DOHH2 (cell line): ENCODE measurements around the gene DIS3L2.

Experiments used
- H3F3A ChIP-seq: fragments of 200-600 bp; sonication (generic), shearing (Covaris generic); 2 replicates; pipeline ENCODE4 v1.6.0; 2016; ENCODE audit warnings: antibody characterized with exemption, mild to moderate bottlenecking; ENCODE audit not compliant: control insufficient read depth, insufficient read depth
- H3K27ac ChIP-seq: fragments of 200-600 bp; sonication (generic); 2 replicates; pipeline ENCODE4 v1.5.1; 2014; ENCODE audit warnings: low read depth, mild to moderate bottlenecking, low read length, moderate library complexity
- H3K27me3 ChIP-seq: fragments of 200-600 bp; sonication (generic); 2 replicates; pipeline ENCODE4 v1.6.1; 2014; ENCODE audit warnings: mild to moderate bottlenecking, low read length, mixed read lengths; ENCODE audit not compliant: control insufficient read depth
- H3K36me3 ChIP-seq: fragments of 200-600 bp; sonication (generic); 2 replicates; pipeline ENCODE4 v1.6.1; 2014; ENCODE audit warnings: mild to moderate bottlenecking, low read length, moderate library complexity, mixed read lengths; ENCODE audit not compliant: control insufficient read depth
- H3K4me1 ChIP-seq: fragments of 200-600 bp; sonication (generic); 2 replicates; pipeline ENCODE4 v1.6.1; 2014; ENCODE audit warnings: mild to moderate bottlenecking, low read length, mixed read lengths; ENCODE audit not compliant: control insufficient read depth
- H3K4me2 ChIP-seq: fragments of 200-600 bp; sonication (generic); 2 replicates; pipeline ENCODE4 v1.6.0; 2014; ENCODE audit warnings: mild to moderate bottlenecking, low read length, moderate library complexity
- H3K4me3 ChIP-seq: fragments of 200-600 bp; sonication (generic); 2 replicates; pipeline ENCODE4 v1.5.1; 2014; ENCODE audit warnings: mild to moderate bottlenecking, low read length, mixed read lengths
- H3K79me2 ChIP-seq: fragments of 200-600 bp; sonication (generic); 2 replicates; pipeline ENCODE4 v1.6.1; 2014; ENCODE audit warnings: mild to moderate bottlenecking, low read length, mixed read lengths; ENCODE audit not compliant: control insufficient read depth
- H3K9me2 ChIP-seq: fragments of 200-600 bp; sonication (generic); replicated peaks from 2 replicates; pipeline ENCODE4 v1.6.1; 2014; ENCODE audit warnings: mild to moderate bottlenecking, low read length, mixed read lengths; ENCODE audit not compliant: control insufficient read depth
- H3K9me3 ChIP-seq: fragments of 200-600 bp; sonication (generic); 2 replicates; pipeline ENCODE4 v1.6.1; 2014; ENCODE audit warnings: antibody characterized with exemption, low read length, mixed read lengths; ENCODE audit not compliant: control insufficient read depth, insufficient read depth
- H4K20me1 ChIP-seq: fragments of 200-600 bp; sonication (generic); 2 replicates; pipeline ENCODE4 v1.6.0; 2014; ENCODE audit warnings: low read depth, mild to moderate bottlenecking, antibody characterized with exemption, low read length, moderate library complexity; ENCODE audit not compliant: control insufficient read depth, insufficient read depth
- EZH2phosphoT487 ChIP-seq: fragments of 200-600 bp; sonication (generic); IDR thresholded peaks from 2 replicates; pipeline ENCODE4 v1.6.1; 2017; ENCODE audit warnings: borderline replicate concordance, mild to moderate bottlenecking, antibody characterized with exemption, low read length, moderate library complexity, mixed read lengths
- TF ChIP-seq, protein P1 (sequence below): fragments of 200-600 bp; sonication (generic); IDR thresholded peaks from one replicate; pipeline ENCODE4 v1.5.1; 2014; ENCODE audit warnings: antibody characterized with exemption, mild to moderate bottlenecking, low read depth, low read length; ENCODE audit not compliant: poor library complexity, severe bottlenecking

DIS3L2 gene

DNA sequence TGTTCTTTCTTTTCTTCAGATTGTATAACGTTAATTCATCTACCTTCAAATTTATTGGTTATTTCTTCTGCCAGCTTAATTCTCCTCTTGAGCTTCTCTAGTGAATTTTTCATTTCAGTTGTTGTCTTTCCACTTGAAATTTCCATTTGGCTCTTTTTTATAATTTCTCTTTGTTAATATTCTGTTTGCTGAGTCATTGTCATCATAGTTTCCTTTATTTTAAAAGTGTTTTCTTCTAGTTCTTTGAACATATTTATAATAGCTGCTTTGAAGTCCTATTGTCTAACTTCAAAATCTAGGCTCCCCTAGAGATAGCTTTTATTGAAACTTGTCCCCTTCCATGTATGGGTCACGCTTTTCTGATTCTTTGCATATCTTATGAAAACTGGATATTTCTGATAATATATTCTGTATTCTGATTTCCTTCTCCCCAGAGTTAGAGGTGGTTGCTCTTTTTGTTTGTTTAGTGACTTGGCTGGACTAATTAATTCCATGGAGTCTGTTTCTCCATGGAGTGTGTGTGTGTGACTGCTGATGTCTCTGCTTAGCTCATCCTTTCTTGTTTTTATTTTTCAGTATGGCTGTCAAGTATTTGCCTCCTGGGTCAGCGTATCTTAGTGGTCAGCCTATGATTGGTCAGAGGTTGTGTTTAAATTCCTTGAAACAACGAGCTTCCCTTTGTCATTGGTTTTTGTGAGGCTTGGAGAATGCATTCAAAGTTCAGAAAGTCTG lies 47.6 kb downstream of the DIS3L2 start:
- H4K20me1 ChIP-seq: no peaks in the 10 kb centered on the region
- H3K27me3 ChIP-seq: no peaks in the 10 kb centered on the region
- no peaks in the 10 kb centered on the region for H3K9me2 ChIP-seq
- no peak overlapping the region for H3K4me2 ChIP-seq
- no peak for TF ChIP-seq EZH2phosphoT487
- TF ChIP-seq, protein P1, sequence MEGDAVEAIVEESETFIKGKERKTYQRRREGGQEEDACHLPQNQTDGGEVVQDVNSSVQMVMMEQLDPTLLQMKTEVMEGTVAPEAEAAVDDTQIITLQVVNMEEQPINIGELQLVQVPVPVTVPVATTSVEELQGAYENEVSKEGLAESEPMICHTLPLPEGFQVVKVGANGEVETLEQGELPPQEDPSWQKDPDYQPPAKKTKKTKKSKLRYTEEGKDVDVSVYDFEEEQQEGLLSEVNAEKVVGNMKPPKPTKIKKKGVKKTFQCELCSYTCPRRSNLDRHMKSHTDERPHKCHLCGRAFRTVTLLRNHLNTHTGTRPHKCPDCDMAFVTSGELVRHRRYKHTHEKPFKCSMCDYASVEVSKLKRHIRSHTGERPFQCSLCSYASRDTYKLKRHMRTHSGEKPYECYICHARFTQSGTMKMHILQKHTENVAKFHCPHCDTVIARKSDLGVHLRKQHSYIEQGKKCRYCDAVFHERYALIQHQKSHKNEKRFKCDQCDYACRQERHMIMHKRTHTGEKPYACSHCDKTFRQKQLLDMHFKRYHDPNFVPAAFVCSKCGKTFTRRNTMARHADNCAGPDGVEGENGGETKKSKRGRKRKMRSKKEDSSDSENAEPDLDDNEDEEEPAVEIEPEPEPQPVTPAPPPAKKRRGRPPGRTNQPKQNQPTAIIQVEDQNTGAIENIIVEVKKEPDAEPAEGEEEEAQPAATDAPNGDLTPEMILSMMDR: no peak
- no peak overlapping the region for H3K27ac ChIP-seq
- no peaks in the 10 kb centered on the region for H3F3A ChIP-seq
- H3K4me3 ChIP-seq: no peak overlapping the region
- H3K9me3 ChIP-seq: no peaks in the 10 kb centered on the region
- peaks cover 17% of the 10 kb centered on the region for H3K4me1 ChIP-seq
- no peaks in the 10 kb centered on the region for H3K36me3 ChIP-seq
- peaks cover 44% of the 10 kb centered on the region for H3K79me2 ChIP-seq

DNA sequence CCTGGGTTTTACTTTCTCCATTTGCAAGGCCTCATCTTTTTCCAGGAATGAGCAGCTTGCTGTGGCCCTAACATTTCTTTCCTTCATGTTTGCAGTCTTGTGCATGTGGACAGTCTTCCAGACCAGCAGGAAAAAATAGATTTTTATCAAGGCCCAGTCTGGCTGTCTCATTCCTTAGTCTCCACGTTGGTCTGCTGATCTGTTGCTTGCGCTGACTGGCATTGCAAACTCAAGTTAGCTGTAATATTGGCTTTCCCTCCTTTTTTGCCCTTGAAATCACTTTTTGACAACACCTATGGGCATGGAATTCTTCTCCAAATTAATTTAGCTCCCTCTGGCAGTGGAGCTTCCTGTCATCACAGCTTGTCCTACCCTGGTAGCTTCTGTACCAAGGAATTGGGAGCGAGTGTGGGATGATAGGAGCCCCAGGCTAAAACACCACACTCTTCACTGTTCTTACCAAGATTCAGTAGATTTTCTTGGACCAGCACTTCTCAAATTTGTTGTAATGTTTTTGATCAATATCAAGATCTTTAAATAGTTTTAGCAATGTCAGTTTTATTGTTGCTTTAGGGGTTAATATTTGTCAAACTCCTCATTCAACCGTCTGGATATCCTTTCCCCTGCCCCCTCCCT lies 48.2 kb downstream of the DIS3L2 start:
- H3K36me3 ChIP-seq: peaks cover 2% of the 10 kb centered on the region; the same call in 1 of the 2 replicates
- H3K27me3 ChIP-seq: no peaks in the 10 kb centered on the region
- H3K9me2 ChIP-seq: no peaks in the 10 kb centered on the region
- no peak overlapping the region for H3K4me2 ChIP-seq
- TF ChIP-seq EZH2phosphoT487: no peak
- TF ChIP-seq, protein P1: no peak
- peaks cover 41% of the 10 kb centered on the region for H3K79me2 ChIP-seq
- H3K9me3 ChIP-seq: no peaks in the 10 kb centered on the region
- no peaks in the 10 kb centered on the region for H3F3A ChIP-seq
- no peaks in the 10 kb centered on the region for H4K20me1 ChIP-seq
- peaks cover 24% of the 10 kb centered on the region for H3K4me1 ChIP-seq
- H3K27ac ChIP-seq: no peak overlapping the region
- no peak overlapping the region for H3K4me3 ChIP-seq

DNA sequence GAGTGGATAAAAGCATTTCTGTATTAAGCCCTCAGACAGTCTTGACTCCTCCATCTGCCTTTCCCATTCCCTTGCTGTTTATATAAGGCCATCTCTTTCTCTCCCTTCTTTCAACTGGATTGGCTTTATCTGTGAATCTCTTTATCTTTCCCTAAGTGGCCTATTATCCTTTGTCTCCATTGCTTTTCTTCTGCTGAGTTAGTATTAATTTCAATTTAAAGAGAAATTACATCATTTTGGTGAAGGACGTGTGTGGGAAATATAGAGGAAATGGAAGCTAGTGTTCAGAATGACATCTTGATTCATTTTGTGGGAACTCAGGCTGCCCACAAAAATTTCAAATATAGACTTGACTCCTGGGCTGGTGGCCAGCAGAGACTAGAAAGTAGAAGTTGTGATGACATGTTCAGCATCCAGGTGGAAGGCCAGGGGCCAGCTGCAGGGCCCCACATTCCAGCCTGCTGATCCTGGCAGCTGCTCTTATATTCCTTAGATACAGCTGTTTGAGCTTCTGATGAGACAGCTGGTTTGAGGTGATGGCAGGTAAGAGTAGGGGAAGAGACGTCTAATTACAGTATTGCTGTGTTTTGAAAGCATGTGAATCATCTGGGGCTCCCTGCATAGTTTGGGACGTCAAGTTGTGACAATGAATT lies 52.3 kb downstream of the DIS3L2 start:
- no peaks in the 10 kb centered on the region for H3K9me2 ChIP-seq
- no peak overlapping the region for H3K27ac ChIP-seq
- TF ChIP-seq, protein P1: no peak
- TF ChIP-seq EZH2phosphoT487: no peak
- H3K36me3 ChIP-seq: peaks cover 21% of the 10 kb centered on the region
- H3K79me2 ChIP-seq: peaks cover 28% of the 10 kb centered on the region
- H3F3A ChIP-seq: no peaks in the 10 kb centered on the region
- no peaks in the 10 kb centered on the region for H3K27me3 ChIP-seq
- peak overlapping the region; percentile 28; the same call in 1 of the 2 replicates for H3K4me3 ChIP-seq
- peaks cover 31% of the 10 kb centered on the region for H3K4me1 ChIP-seq
- H4K20me1 ChIP-seq: no peaks in the 10 kb centered on the region
- no peaks in the 10 kb centered on the region for H3K9me3 ChIP-seq
- peak overlapping the region; percentile 46 for H3K4me2 ChIP-seq
